Umbilical cord (tissue), 2 donors: ENCODE results near the gene ULK2. TPM values are rescaled to one million over a fixed set of nuclear protein-coding genes. Genes with fewer than 3 reads are reported as not detected.
"Not testable (repeated sequence)": the region's sequence is repeated elsewhere in the genome, so short reads cannot be mapped to it uniquely, and the experiment has no call there.

Source experiments
- DNase-seq: peaks from one replicate; pipeline ENCODE4 v3.0.0-alpha.2; 2015; ENCODE audit warnings: low spot score
- total RNA-seq: library from RNA; depleted of rRNA; stranded (reverse); fragments of >200 nt; gene quantifications from one replicate; pipeline ENCODE4 v1.2.3, GENCODE V29; 2014; ENCODE audit warnings: low replicate concordance; ENCODE audit not compliant: insufficient read depth

Gene ULK2
- total RNA-seq: 35.2 TPM

GRCh38 chr17:19867329-19868078 lies at the start of gene ULK2:
Gene ULK2 (minus strand): TSS chr17:19867936. CDS start chr17:19867417, 519 bp downstream.
- peak; percentile 77 for DNase-seq

- no peak for DNase-seq
These were observed 47.7 kb upstream of the ULK2 start for GRCh38 chr17:19915245-19915978.

- no peak for DNase-seq
These were observed 43.3 kb upstream of the ULK2 start for GRCh38 chr17:19911033-19911432.

- no peak for DNase-seq
These were observed 41.4 kb upstream of the ULK2 start for GRCh38 chr17:19909139-19909538.

- no peak for DNase-seq
These were observed 37.8 kb upstream of the ULK2 start for GRCh38 chr17:19905502-19905901.

- peak; percentile 21 for DNase-seq
These were observed 37.2 kb upstream of the ULK2 start for GRCh38 chr17:19904924-19905323.

GRCh38 chr17:19904412-19904811 lies 36.7 kb upstream of the ULK2 start:
- DNase-seq: no peak

GRCh38 chr17:19900809-19901208 lies 33.1 kb upstream of the ULK2 start:
- no peak for DNase-seq

- peak; percentile 47 for DNase-seq
These were observed 30.2 kb upstream of the ULK2 start for GRCh38 chr17:19897903-19898302.

GRCh38 chr17:19897090-19897837 lies 29.5 kb upstream of the ULK2 start:
- no peak for DNase-seq

GRCh38 chr17:19896679-19897078 lies 28.9 kb upstream of the ULK2 start:
- DNase-seq: no peak

- not testable (repeated sequence) for DNase-seq
These were observed 22.8 kb upstream of the ULK2 start for GRCh38 chr17:19890554-19890953.

GRCh38 chr17:19890001-19890400 lies 22.3 kb upstream of the ULK2 start:
- not testable (repeated sequence) for DNase-seq

GRCh38 chr17:19886116-19886515 lies 18.4 kb upstream of the ULK2 start:
- no peak for DNase-seq

GRCh38 chr17:19883537-19884215 lies 15.9 kb upstream of the ULK2 start:
- DNase-seq: no peak

GRCh38 chr17:19880393-19880792 lies 12.7 kb upstream of the ULK2 start:
- no peak for DNase-seq

- no peak for DNase-seq
These were observed 9.7 kb upstream of the ULK2 start for GRCh38 chr17:19877364-19877945.

- DNase-seq: peak; percentile 45
These were observed 8.9 kb upstream of the ULK2 start for GRCh38 chr17:19876529-19877161.

- DNase-seq: no peak
These were observed 6.5 kb upstream of the ULK2 start for GRCh38 chr17:19874256-19874655.

- no peak for DNase-seq
These were observed 5.6 kb upstream of the ULK2 start for GRCh38 chr17:19873346-19873745.

GRCh38 chr17:19868079-19868395 lies 301 bp upstream of the ULK2 start:
- DNase-seq: no peak
